Pulmonary artery endothelial cell (primary cell): ENCODE results near the gene SCT. TPM values are rescaled to one million over a fixed set of nuclear protein-coding genes. Genes with fewer than 3 reads are reported as not detected.

Experiments used
- DNase-seq: peaks from one replicate; pipeline ENCODE4 v3.0.0-alpha.2; 2011; ENCODE audit warnings: low read depth, low spot score
- total RNA-seq: library from RNA; depleted of rRNA; stranded (reverse); fragments of >200 nt; gene quantifications from 2 replicates; pipeline ENCODE4 v1.2.3, GENCODE V29; 2014

SCT gene
- total RNA-seq, 1 donor from 2014 or later: not detected

GRCh38 chr11:611001-611996 lies 15.7 kb downstream of the SCT start:
- DNase-seq: no peak

- DNase-seq: no peak
Observed at GRCh38 chr11:610146-610801, 16.7 kb downstream of the SCT start.

- no peak for DNase-seq
Observed at GRCh38 chr11:609341-609811, 17.6 kb downstream of the SCT start.

GRCh38 chr11:608791-609251 lies 18.2 kb downstream of the SCT start:
- no peak for DNase-seq

- no peak for DNase-seq
Observed at GRCh38 chr11:607971-608659, 18.9 kb downstream of the SCT start.

- DNase-seq: no peak
Observed at GRCh38 chr11:607020-607780, 19.8 kb downstream of the SCT start.

- no peak for DNase-seq
Observed at GRCh38 chr11:606245-606644, 20.7 kb downstream of the SCT start.

- DNase-seq: no peak
Observed at GRCh38 chr11:605286-606129, 21.5 kb downstream of the SCT start.

GRCh38 chr11:603154-603553 lies 23.8 kb downstream of the SCT start:
- DNase-seq: no peak

- DNase-seq: no peak
Observed at GRCh38 chr11:601573-602245, 25.3 kb downstream of the SCT start.

- no peak for DNase-seq
Observed at GRCh38 chr11:598005-598680, 28.8 kb downstream of the SCT start.

GRCh38 chr11:597166-597725 lies 29.7 kb downstream of the SCT start:
- DNase-seq: no peak

- no peak for DNase-seq
Observed at GRCh38 chr11:596374-596773, 30.6 kb downstream of the SCT start.

- DNase-seq: no peak
Observed at GRCh38 chr11:595400-595799, 31.6 kb downstream of the SCT start.

- no peak for DNase-seq
Observed at GRCh38 chr11:593347-593746, 33.6 kb downstream of the SCT start.

GRCh38 chr11:592918-593317 lies 34.1 kb downstream of the SCT start:
- no peak for DNase-seq

GRCh38 chr11:592501-592900 lies 34.5 kb downstream of the SCT start:
- DNase-seq: no peak

- no peak for DNase-seq
Observed at GRCh38 chr11:590997-591396, 36.0 kb downstream of the SCT start.

GRCh38 chr11:589798-590197 lies 37.2 kb downstream of the SCT start:
- DNase-seq: no peak
